ENCODE measurements around the gene SNTG2.
A peak's percentile ranks its signal among the peaks of the same experiment; 100 is the strongest.
"Not testable (repeated sequence)": the region's sequence is repeated elsewhere in the genome, so short reads cannot be mapped to it uniquely, and the experiment has no call there.

SNTG2 gene

GRCh38 chr2:950080-950966 lies at the start of gene SNTG2:
TSS of gene SNTG2 (plus strand) at chr2:950849. CDS start at chr2:950997, 148 bp downstream.
- DNase-seq, result no peak

- DNase-seq, result no peak
Observed at GRCh38 chr2:902584-902983, 48.1 kb upstream of the SNTG2 start.

DNA sequence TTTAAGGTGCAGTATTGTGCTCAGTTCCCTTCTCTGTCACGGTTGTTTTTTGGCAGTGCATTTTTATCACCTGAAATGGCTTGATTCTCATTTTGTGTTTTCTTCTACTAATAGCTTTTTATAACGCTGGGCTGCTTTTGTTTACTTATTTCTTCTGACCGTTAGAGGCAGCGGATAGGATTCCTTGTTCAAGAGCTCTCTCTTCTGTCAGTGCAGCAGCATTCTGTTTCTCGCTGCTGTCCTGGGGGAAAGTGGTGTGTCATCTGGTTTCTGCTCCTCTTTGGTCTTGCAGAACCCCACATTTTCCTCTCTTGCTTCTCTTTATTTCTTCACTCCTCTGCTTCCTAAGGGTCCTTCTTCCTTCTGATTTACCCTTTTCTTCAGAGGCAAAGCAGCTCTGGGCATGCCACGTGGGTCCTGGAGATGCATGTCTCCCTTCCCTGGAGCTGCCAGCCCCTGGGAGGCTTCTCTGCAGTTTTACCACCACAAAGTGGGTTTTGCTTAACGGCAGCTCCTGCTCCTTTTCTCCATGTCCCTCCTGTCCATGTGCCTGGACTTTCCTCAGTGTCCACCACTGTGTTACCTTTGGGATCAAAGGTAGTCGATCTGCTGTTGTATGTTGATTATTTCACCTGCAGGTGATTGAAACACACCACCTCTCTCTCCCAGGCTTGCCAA lies 47.3 kb upstream of the SNTG2 start:
- DNase-seq, result peak; percentile 55

DNA sequence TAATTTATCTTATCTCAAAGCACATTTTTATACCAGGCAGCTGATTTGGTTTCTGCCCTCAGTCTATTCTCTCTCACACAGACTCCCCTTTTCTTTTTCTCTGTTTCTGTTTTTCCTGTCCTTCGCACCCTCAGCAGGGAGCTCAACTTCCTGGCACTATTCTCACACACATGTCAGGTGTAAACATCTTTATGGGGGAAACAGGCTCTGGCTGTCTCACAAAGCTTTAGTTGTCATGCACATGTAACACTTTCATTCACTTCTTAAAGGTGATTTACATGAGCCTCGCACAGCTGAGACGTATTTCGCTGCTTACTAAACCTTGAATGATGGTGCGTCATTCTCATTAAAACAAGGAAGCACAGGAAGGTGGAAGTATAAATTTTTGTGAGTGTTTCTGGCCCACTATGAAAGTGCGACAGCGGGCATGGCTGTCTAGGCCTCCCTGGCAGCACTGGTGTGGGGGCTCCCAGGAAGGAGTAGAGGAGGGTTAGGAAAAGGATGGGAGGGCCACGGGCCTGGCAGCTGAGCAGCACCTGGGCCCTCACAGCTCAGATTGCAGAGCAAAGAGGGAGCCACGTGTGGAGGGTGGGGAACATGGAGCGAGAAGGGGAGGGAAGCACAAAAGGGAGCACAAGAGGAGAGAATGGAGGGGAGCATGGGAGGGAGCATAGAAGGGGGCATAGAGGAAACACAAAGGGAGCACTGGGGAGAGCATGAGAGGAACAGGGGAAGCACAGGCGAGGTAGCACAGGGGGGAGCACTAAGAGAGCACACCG lies 46.2 kb upstream of the SNTG2 start:
- DNase-seq, result no peak

- no peak for DNase-seq
Observed at GRCh38 chr2:905091-905832, 45.4 kb upstream of the SNTG2 start.

- DNase-seq, result no peak
Observed at GRCh38 chr2:905833-906140, 44.9 kb upstream of the SNTG2 start.

- no peak for DNase-seq
Observed at GRCh38 chr2:907706-908105, 42.9 kb upstream of the SNTG2 start.

DNA sequence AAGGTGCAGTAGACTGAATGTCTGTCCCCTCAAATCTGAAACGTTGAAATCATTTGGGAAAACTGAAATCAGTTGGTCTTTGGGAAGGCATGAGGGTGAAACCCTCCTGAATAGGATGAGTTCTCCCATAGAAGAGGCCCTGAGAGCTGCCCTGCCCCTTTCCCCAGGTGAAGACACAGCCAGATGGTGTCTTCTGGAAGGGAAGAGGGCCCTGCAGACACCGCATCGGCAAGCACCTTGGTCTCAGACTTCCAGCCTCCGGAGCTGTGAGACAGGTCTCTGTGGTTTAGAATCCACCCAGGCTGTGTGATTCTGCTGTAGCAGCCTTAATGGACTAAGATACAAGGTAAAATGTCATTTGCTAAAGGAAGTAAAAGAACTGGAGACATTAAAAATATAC lies 42.1 kb upstream of the SNTG2 start:
- DNase-seq, result no peak

DNA sequence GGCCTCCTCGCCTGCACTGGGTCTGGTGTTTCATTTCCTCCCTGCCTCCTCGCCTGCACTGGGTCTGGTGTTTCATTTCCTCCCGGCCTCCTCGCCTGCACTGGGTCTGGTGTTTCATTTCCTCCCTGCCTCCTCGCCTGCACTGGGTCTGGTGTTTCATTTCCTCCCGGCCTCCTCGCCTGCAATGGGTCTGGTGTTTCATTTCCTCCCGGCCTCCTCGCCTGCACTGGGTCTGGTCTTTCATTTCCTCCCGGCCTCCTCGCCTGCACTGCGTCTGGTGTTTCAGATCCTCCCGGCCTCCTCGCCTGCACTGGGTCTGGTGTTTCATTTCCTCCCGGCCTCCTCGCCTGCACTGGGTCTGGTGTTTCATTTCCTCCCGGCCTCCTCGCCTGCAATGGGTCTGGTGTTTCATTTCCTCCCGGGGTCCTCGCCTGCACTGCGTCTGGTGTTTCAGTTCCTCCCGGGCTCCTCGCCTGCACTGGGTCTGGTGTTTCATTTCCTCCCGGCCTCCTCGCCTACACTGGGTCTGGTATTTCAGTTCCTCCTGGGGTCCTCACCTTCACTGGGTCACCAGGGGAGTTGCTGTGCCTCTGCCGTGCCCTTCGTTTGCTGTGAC lies 40.8 kb upstream of the SNTG2 start:
- not testable (repeated sequence) for DNase-seq

GRCh38 chr2:910698-911097 lies 40.0 kb upstream of the SNTG2 start:
- no peak for DNase-seq

DNA sequence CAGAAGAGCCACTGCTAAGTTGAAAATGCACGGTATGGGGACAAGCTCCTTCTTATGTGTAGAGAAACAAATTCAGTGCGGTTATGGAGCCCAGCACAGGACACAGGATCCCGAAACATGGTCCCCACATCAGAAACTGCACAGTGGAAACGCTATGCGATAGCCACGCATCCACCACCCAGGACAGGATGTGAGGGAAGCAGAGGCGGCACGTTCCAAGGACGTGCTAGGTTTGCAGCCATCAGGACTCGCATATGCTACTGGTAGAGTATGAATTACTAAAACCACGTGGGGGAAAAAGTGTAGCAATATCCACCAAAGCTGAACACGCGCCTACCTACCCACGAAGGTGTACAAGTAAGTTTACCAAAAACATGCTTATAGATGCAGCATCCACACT lies 34.7 kb upstream of the SNTG2 start:
- DNase-seq, result no peak

- DNase-seq, result no peak
Observed at GRCh38 chr2:916935-917334, 33.7 kb upstream of the SNTG2 start.

DNA sequence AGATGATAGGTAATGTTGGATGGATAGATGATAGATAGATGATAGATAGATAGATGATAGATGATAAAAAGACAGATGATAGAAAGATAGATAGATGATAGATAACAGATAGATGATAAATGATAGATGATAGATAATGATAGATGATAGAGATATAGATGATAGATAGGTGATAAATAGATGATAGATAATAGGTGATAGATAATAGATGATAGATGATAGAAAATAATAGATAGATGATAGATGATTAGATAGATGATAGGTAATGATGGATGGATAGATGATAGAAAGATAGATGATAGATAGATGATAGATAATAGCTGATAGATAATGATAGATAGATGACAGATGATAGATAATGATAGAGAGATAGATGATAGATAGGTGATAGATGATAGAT lies 31.0 kb upstream of the SNTG2 start:
- no peak for DNase-seq

GRCh38 chr2:920573-920972 lies 30.1 kb upstream of the SNTG2 start:
- DNase-seq, result no peak

DNA sequence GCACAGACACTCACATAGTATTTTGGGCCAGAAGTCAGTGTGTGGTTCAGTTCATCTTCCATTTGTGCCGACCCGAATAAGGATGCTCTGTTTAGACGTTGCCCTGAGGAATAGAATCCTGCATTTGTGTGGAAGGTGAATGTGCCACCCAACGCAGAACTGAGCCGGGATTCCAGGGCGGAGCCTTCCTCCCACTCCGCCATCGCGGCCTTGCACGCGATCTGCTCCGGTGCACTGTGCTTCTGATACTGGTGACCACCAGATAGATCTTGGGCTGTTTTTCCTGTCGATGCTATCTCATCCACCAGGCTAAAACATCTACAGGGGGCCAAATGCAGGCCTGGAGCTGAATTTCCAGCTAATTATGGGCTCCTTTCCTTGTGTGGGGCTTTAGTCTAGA lies 29.6 kb upstream of the SNTG2 start:
- no peak for DNase-seq

DNA sequence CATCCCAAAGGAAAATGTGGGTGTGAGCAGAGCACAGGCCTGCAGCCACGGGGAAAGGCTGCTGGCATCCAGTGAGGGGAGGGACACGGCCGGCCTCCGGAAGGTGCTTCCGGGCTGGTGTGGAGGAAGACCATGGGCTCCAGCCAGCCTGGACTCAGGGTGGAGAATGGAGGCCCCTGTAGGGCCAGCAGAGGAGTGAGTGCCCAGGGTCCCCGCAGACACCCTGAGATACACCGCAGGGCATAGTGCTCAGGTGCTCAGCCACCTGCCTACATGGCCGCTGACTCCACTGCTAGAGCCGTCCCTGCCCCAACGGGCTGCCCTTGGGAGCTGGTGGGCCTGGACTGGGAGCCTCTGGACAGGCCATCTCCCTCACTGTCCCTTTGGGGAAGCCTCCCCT lies 28.5 kb upstream of the SNTG2 start:
- no peak for DNase-seq

GRCh38 chr2:923832-924601 lies 26.6 kb upstream of the SNTG2 start:
- DNase-seq, result no peak

DNA sequence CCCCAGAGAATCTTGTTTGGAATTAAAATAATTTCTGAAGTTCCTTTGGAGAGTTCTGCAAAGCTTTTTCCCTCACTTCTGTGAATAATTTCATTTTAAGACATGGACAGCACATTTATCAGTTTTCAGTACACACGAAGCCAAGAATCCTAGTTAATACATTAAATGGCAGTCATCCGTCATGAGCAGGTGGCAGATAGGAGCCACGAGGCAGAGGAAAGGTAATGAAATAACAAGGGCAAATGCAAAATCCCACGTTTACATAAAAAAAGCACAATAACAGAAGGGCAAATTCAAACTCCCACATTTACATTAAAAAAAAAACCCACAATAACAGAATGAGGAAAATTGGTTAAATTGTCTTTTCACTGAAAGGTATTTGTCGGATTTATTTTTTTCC lies 25.9 kb upstream of the SNTG2 start:
- no peak for DNase-seq

GRCh38 chr2:925309-925708 lies 25.3 kb upstream of the SNTG2 start:
- no peak for DNase-seq

DNA sequence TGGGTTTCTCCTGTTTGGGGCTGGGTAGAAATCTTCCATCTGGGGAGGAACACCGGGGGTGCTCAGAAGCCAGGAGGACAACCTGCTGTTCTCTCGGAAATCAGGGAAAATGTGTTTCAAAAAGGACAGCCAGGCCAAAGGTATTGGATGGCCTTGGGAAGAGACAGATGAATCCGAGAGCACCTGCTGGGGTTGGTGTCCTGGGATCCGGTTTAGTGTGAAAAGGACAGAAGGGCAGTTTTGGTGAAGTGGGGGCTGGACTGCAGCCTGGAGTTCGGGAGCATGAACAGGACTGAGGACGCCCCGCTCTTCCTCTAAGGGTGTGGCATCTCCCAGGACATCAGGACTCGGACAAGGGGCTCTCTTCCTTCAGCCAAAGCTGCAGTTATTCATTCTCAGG lies 24.9 kb upstream of the SNTG2 start:
- no peak for DNase-seq

DNA sequence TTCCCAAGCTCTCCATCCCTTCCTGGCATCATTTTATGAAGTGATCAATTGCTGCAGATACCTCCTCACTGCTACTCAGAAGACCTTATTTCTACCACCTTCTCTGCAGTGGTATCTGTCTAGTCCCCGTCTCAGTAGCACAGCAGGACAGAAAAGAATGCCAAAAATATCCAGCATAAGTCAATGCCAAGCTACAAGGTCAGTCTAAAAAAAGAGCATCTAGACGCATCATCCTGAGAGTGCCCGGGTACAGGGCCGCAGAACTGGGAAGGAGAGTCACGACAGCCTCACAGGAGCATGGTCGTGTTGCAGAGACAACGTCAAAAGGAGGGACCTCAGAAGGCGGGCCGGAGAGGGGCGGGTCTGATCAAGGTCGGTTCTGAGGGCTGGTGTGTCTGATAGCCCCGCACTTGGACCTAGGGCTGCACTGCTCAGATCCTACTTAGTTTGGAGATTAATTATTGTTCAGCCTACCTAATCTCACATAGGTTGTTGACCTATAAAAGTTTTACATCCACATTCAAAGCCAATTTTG lies 24.3 kb upstream of the SNTG2 start:
- no peak for DNase-seq

GRCh38 chr2:926896-927295 lies 23.8 kb upstream of the SNTG2 start:
- no peak for DNase-seq
